AG09319 (cell line): ENCODE results near the gene CABLES1.

Experiments used
- DNase-seq: peaks from one replicate; pipeline ENCODE4 v3.0.0-alpha.2; 2010; ENCODE audit warnings: low read depth; ENCODE audit errors: extremely low read depth
- TF ChIP-seq, protein P1 (sequence below): IDR thresholded peaks from 2 replicates; pipeline ENCODE4 v1.5.1; 2011; ENCODE audit warnings: low read depth, mild to moderate bottlenecking, inconsistent platforms, low read length, moderate library complexity

The CABLES1 gene

DNA sequence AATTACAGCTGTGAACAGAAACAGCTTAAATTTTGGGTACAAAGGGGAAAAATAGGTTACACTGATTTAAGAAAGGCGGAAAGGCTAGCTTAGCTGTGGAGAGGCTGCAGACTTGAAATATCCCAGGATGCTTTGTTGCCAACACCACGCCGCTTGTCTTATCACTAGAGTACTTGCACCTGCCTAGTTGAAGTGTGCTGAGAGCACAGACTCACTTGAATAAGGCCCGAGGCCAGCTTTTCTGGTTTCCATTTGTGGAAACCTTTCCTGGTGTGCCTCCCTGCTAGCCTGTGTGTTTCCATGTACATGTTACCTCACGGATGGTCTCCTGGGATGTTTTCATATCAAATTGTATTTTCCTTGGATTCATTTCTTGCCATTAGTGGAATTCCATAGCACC, 3.2 kb downstream of the CABLES1 start:
- TF ChIP-seq, protein P1, sequence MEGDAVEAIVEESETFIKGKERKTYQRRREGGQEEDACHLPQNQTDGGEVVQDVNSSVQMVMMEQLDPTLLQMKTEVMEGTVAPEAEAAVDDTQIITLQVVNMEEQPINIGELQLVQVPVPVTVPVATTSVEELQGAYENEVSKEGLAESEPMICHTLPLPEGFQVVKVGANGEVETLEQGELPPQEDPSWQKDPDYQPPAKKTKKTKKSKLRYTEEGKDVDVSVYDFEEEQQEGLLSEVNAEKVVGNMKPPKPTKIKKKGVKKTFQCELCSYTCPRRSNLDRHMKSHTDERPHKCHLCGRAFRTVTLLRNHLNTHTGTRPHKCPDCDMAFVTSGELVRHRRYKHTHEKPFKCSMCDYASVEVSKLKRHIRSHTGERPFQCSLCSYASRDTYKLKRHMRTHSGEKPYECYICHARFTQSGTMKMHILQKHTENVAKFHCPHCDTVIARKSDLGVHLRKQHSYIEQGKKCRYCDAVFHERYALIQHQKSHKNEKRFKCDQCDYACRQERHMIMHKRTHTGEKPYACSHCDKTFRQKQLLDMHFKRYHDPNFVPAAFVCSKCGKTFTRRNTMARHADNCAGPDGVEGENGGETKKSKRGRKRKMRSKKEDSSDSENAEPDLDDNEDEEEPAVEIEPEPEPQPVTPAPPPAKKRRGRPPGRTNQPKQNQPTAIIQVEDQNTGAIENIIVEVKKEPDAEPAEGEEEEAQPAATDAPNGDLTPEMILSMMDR, result no peak
- DNase-seq, result no peak

- DNase-seq, result no peak
- TF ChIP-seq, protein P1, result no peak
These were observed 6.1 kb downstream of the CABLES1 start for GRCh38 chr18:23141104-23141999.

- DNase-seq, result no peak
These were observed 7.1 kb downstream of the CABLES1 start for GRCh38 chr18:23142251-23142929.

DNA sequence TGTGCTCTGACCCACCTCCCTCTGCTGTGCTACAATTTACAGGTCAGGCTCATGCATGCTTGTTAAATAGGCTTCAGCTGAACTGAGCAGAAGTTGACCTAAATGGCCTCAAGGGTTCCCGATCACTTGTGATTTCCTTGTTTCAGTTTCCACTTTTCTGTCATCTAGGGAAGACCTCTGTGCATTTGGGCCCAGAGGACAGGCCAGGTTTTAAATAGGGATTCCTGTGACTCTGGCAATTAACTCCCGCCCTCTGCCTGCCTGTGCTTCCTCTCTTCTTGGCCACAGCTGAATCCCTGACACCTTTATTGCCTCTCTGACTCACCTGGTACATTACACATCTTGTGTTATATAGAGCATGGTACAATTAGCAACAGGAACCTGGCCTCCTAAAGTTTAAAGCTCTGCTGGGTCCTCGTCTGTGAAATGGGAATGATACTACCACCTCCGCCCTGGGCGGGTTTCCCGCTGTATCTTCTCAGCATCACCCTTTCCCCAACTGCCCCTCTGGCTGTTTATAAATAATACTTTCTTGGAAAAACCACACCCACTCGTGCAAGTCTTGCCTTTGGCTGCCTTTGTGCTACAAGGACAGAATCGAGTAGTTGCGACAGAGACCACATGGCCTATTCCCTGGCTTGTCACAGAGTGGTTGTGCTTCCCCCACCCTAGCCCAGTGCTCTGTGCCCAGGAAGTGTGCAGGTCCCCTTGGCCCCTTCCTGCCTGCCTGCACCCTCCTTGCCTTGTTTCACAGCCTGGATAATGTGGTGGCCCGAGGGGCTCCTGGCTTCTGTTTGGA, 7.9 kb downstream of the CABLES1 start:
- TF ChIP-seq, protein P1, result no peak
- DNase-seq, result no peak

More at GRCh38 chr18:23142251-23142929, 7.1 kb downstream of the CABLES1 start:
- TF ChIP-seq, protein P1, result no peak

DNA sequence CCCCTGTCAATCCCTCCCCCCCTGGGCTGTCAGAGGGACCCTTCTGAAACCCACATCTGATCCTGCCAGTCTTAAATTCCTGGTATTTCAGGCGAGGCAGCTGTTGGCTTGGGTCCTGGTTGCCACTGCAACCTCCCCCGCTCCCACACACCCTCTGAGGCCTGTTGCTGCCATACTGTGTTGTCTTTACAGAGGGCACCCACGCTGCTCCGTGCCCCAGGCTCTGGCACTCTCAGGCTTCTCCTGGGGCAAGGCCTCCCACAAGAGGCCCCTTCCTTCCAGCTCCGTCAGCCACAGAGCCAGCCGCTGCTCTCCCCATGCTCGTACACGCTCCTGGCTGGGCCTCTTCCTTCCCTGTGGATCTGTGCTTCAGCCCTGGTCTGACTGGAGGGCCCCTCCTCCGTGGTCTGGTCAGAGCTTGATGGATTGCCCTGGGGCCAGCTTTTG, 8.6 kb downstream of the CABLES1 start:
- TF ChIP-seq, protein P1, result no peak
- no peak for DNase-seq

GRCh38 chr18:23144640-23145039, 9.4 kb downstream of the CABLES1 start:
- TF ChIP-seq, protein P1, result no peak

More at GRCh38 chr18:23144640-23145039, 9.4 kb downstream of the CABLES1 start:
- no peak for DNase-seq
